ENCODE data around the gene TEX19. TPM values are rescaled to one million over a fixed set of nuclear protein-coding genes. Genes with fewer than 3 reads are reported as not detected.

The TEX19 gene
- total RNA-seq, 1 donor from 2014 or later: not detected

DNA sequence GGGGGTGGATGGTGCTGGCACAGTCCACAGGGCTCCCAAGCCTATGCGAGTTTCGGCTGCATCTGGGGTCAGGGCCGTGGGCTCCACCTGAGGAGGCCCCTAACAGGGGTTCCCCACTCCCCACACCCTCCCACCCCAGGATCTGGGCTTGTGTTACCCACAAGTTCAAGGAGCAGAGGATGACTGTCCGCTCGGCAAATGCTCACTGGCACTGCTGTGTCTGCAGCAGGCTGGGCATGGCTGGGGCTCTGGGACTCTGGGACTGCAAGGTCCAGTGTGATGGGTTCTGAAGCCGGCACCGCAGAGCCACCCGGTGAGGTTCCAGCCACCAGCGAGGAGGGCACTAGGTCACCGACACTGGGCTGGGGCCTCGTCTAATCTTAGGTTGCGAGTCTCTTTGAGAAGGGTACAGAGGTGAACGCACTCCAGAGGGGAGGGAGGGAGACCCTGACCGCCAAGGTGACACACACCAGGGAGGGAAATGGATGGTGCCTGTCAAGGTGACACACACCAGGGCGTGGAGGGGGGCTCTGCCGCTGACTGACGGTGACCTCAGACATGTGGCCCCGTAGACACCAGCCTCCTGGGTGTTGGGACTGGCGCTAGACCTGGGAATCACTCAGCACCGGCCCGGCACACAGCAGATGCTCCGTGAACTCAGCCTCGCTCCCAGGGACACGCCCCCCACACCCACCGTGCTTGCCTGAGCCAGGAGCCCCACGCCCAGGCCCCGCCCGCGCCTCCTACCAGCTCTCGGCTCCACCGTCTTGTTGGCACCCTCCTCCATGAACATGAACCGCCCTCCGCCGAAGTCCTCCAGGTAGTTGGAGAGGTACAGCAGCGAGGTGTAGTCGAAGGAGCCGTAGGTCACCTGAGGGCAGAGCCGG is 38.6 kb downstream of the TEX19 start:
- H3K4me3 ChIP-seq: no peak overlapping the region
- H3K27me3 ChIP-seq: no peaks in the 10 kb centered on the region
- H3K36me3 ChIP-seq: peaks cover 18% of the 10 kb centered on the region

DNA sequence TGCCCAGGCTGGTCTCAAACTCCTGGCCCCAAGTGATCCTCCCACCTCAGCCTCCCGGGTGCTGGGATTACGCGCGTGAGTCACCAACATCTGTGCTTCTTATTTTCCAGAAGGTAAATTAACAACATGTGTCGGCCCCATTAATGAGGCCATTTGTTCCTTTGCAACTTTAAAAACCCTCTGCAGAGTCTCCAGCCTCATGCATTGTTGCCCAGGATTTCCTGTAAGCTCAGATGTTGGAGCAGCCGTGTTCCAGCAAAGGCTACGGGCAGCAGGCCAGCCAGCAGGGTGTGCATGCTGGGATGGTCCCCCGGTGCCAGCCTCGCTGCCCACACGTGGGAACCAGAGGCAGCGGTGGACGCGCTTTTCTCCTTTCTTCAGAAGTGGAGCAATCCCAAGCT is 40.0 kb downstream of the TEX19 start:
- H3K27ac ChIP-seq: no peak overlapping the region
- ATAC-seq: no peak

More for the DNA sequence above, 38.6 kb downstream of the TEX19 start:
- DNase-seq (no peak), ATAC-seq (no peak)
- TF ChIP-seq, protein P1, sequence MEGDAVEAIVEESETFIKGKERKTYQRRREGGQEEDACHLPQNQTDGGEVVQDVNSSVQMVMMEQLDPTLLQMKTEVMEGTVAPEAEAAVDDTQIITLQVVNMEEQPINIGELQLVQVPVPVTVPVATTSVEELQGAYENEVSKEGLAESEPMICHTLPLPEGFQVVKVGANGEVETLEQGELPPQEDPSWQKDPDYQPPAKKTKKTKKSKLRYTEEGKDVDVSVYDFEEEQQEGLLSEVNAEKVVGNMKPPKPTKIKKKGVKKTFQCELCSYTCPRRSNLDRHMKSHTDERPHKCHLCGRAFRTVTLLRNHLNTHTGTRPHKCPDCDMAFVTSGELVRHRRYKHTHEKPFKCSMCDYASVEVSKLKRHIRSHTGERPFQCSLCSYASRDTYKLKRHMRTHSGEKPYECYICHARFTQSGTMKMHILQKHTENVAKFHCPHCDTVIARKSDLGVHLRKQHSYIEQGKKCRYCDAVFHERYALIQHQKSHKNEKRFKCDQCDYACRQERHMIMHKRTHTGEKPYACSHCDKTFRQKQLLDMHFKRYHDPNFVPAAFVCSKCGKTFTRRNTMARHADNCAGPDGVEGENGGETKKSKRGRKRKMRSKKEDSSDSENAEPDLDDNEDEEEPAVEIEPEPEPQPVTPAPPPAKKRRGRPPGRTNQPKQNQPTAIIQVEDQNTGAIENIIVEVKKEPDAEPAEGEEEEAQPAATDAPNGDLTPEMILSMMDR (IDR thresholded peaks at IDR 0.05): no peak
- Histone ChIP-seq H3K4me1 (peaks cover 7% of the 10 kb centered on the region), H3K27ac (no peak overlapping the region), H3K9me3 (no peaks in the 10 kb centered on the region)
- intact Hi-C loops (cut with DNase I): no loop called here

DNA sequence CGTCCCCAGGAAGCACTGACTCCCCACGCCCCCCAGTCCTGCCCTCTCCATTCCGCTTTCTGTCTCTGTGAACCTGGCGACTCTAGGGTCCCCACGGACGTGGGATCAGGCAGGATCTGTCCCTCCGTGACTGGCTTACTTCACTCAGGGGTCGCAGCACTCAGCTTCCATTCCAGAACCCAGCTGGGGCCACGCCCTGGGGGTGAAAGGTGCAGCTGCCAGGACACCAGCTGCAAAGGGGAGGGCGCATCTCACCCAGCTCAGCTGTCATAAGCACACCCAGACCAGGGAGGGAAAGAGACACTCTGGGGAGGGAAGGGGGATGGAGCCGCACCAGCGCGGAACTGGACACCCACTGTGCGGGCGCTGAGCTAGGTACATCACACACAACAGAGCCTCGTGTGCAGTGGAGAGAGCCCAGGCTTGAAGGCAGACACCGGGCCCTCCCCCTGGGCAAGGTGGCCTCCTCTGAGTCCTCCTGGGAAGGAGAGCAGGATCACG is 40.6 kb downstream of the TEX19 start:
- ATAC-seq (no peak), DNase-seq (no peak)
- Histone ChIP-seq H3K27me3 (no peaks in the 10 kb centered on the region), H3K9me3 (no peaks in the 10 kb centered on the region), H3K4me3 (no peak overlapping the region), H3K36me3 (peaks cover 29% of the 10 kb centered on the region), H3K27ac (no peak overlapping the region), H3K4me1 (peaks cover 7% of the 10 kb centered on the region)
- TF ChIP-seq, protein P1 (IDR thresholded peaks at IDR 0.05): no peak
- intact Hi-C loops (cut with DNase I): loop anchor here (10.0 kb wide), 1 partner anchor 45 kb away; the partner anchor contains the start of gene TEX19

More for the DNA sequence above, 40.0 kb downstream of the TEX19 start:
- DNase-seq: no peak
- no peaks in the 10 kb centered on the region for H3K9me3 ChIP-seq
- H3K27me3 ChIP-seq: no peaks in the 10 kb centered on the region
- intact Hi-C loops (cut with DNase I): no loop called here
- H3K4me1 ChIP-seq: peaks cover 7% of the 10 kb centered on the region
- H3K36me3 ChIP-seq: peaks cover 29% of the 10 kb centered on the region
- TF ChIP-seq, protein P1 (IDR thresholded peaks at IDR 0.05): no peak
- H3K4me3 ChIP-seq: no peak overlapping the region

DNA sequence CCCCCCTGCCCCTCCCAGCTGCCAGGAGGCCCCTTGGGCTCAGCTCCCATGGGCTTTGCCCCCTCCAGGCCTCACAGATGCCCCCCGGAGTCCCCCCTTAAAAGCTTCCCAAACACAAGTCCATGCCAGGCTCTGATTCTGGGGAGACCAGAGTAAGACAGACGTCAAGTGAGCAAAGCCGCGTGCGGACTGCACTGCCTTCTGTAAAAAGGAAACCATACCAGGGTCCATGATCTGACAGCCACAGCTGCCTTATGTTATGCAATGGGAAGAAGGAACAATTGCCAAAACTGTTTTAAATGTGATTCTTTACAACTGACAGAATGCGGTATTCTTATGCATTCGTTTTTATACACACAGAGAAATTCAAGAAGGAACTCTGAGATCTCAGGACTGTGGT is 41.2 kb downstream of the TEX19 start:
- Histone ChIP-seq H3K27me3 (no peaks in the 10 kb centered on the region), H3K9me3 (no peaks in the 10 kb centered on the region), H3K4me3 (no peak overlapping the region), H3K36me3 (peaks cover 28% of the 10 kb centered on the region), H3K4me1 (peaks cover 7% of the 10 kb centered on the region), H3K27ac (no peak overlapping the region)
- TF ChIP-seq, protein P1 (IDR thresholded peaks at IDR 0.05): no peak
- DNase-seq (no peak), ATAC-seq (peak; percentile 37)
- intact Hi-C loops (cut with DNase I): loop anchor here (10.0 kb wide), 1 partner anchor 45 kb away; the partner anchor contains the start of gene TEX19

DNA sequence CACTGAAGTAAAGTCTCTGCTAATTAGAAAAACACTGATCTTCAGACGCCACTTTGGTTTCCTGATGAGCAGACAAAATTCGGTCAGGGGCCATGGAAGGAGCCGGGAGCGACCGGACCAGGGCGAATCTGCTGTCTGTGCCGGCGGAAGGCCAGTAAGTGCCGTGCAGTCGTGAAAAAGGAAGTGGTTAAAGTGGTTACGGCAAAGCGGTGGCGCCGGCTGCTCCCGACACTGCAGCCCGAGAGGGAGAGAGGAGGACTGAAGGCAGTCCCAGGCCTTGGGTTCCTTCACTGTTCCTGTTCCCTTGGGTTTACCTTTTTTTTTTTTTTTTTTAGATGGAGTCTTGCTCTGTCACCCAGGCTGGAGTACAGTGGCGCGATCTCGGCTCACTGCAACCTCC is 41.8 kb downstream of the TEX19 start:
- Histone ChIP-seq H3K9me3 (no peaks in the 10 kb centered on the region), H3K36me3 (peaks cover 26% of the 10 kb centered on the region), H3K27ac (no peak overlapping the region), H3K27me3 (no peaks in the 10 kb centered on the region), H3K4me3 (no peak overlapping the region), H3K4me1 (peaks cover 7% of the 10 kb centered on the region)
- peak; percentile 79 for DNase-seq
- TF ChIP-seq, protein P1 (IDR thresholded peaks at IDR 0.05): no peak
- ATAC-seq: peak; percentile 90
- intact Hi-C loops (cut with DNase I): loop anchor here (10.0 kb wide), 1 partner anchor 46 kb away; the partner anchor contains the start of gene TEX19
